GF-D8 (cell line): ENCODE results near the gene SBF1.

Experiments used
- DNase-seq: peaks from one replicate; lab custom pipeline; 2025; lab: John Stamatoyannopoulos, UW

SBF1 gene

GRCh38 chr22:50505776-50506610 is 31.2 kb upstream of the SBF1 start:
- DNase-seq: no peak

- no peak for DNase-seq
These were observed 30.5 kb upstream of the SBF1 start for GRCh38 chr22:50505276-50505775.

- DNase-seq: no peak
These were observed 29.8 kb upstream of the SBF1 start for GRCh38 chr22:50504369-50505211.

- DNase-seq: no peak
These were observed 28.8 kb upstream of the SBF1 start for GRCh38 chr22:50503475-50504145.

- no peak for DNase-seq
These were observed 28.0 kb upstream of the SBF1 start for GRCh38 chr22:50502628-50503474.

- DNase-seq: no peak
These were observed 27.3 kb upstream of the SBF1 start for GRCh38 chr22:50502096-50502495.

- no peak for DNase-seq
These were observed 25.6 kb upstream of the SBF1 start for GRCh38 chr22:50500452-50500851.

GRCh38 chr22:50498322-50498890 is 23.6 kb upstream of the SBF1 start:
- DNase-seq: peak; percentile 8

GRCh38 chr22:50497093-50497492 is 22.3 kb upstream of the SBF1 start:
- no peak for DNase-seq

- peak; percentile 86 for DNase-seq
These were observed 15.9 kb upstream of the SBF1 start for GRCh38 chr22:50490531-50491308.

GRCh38 chr22:50489363-50490243 is 14.8 kb upstream of the SBF1 start:
- DNase-seq: no peak

- no peak for DNase-seq
These were observed 14.1 kb upstream of the SBF1 start for GRCh38 chr22:50488886-50489285.

GRCh38 chr22:50488006-50488677 is 13.3 kb upstream of the SBF1 start:
- no peak for DNase-seq

- DNase-seq: no peak
These were observed 12.6 kb upstream of the SBF1 start for GRCh38 chr22:50487290-50488005.

GRCh38 chr22:50486561-50487289 is 11.9 kb upstream of the SBF1 start, which contains the start of gene MIOX:
TSS of gene MIOX (plus strand) at chr22:50486859. CDS start at chr22:50486898, 39 bp downstream.
- DNase-seq: no peak

GRCh38 chr22:50485221-50486131 is 10.6 kb upstream of the SBF1 start:
- DNase-seq: no peak
